ENCODE results near the gene PDCL2. TPM values are rescaled to one million over a fixed set of nuclear protein-coding genes. Genes with fewer than 3 reads are reported as not detected.
A peak's percentile ranks its signal among the peaks of the same experiment; 100 is the strongest.

Gene PDCL2
- total and polyA plus RNA-seq, 2 of the 8 experiments (the other 6 are each of a cell fraction or from before 2014, with no cell fraction given), result not detected

- H2BK120ac ChIP-seq (replicated peaks; ENCODE audit: low read depth, low read length), result no peak overlapping the region
- H3K23ac ChIP-seq (ENCODE audit: insufficient read length), result no peak overlapping the region
- FAIRE-seq (peak; percentile 57), DNase-seq (ENCODE audit: low read depth in 1 of 2, low spot score in 2 of 2) (no peak)
- H4K8ac ChIP-seq (ENCODE audit: extremely low read depth, insufficient read depth, low read length), result no peak overlapping the region
- no peak overlapping the region for H2BK20ac ChIP-seq (ENCODE audit: low read length)
- H3K18ac ChIP-seq (ENCODE audit: extremely low read depth, low read length), result no peak overlapping the region; the same call in 1 of the 2 replicates
- H4K20me1 ChIP-seq (replicated peaks in 1 of 2; ENCODE audit: control insufficient read depth in 1 of 2, insufficient read depth in 2 of 2, low read length in 2 of 2), result no peaks in the 10 kb centered on the region
- 17% methylated on average over 9 of the region's 12 CpGs; no CpG with 5 or more reads in 1 of the 2 experiments for WGBS, 2 experiments (ENCODE audit: extremely low coverage in 1 of 2, insufficient coverage in 1 of 2, insufficient read length in 1 of 2, insufficient replicate concordance in 2 of 2, low coverage in 1 of 2, low lambda C conversion rate in 2 of 2, missing lambda C conversion rate in 1 of 2)
- H2BK12ac ChIP-seq (ENCODE audit: low read depth, low read length), result peak overlapping the region; percentile 44; the same call in 1 of the 2 replicates
- H4K91ac ChIP-seq (replicated peaks; ENCODE audit: insufficient read length, low read length), result no peak overlapping the region
- H3K4me2 ChIP-seq (ENCODE audit: insufficient read depth in 1 of 2, low read depth in 2 of 2, low read length in 2 of 2), result peak overlapping the region; percentile 92 to 96
- H3K4me1 ChIP-seq (replicated peaks in 1 of 4; ENCODE audit: control insufficient read depth in 3 of 4, insufficient read depth in 4 of 4, low read length in 3 of 4), result peaks cover 6 to 27% (median 14%) of the 10 kb centered on the region in 4 experiments; a peak in 6 of 7 replicates
- no peak overlapping the region for H3K14ac ChIP-seq (ENCODE audit: insufficient read length)
- H2BK15ac ChIP-seq (ENCODE audit: low read length), result no peak overlapping the region
- peaks cover 0 to 23% (median 15%) of the 10 kb centered on the region in 4 experiments; a peak in 6 of 7 replicates for H3K27me3 ChIP-seq (replicated peaks in 1 of 4; ENCODE audit: control insufficient read depth in 3 of 4, extremely low read depth in 1 of 4, insufficient read depth in 3 of 4, low read length in 3 of 4)
- H3K4me3 ChIP-seq (ENCODE audit: extremely low read depth in 1 of 4, insufficient read depth in 2 of 4, low read depth in 3 of 4, low read length in 4 of 4), result peak overlapping the region in 2 of 4 experiments; percentile 65 to 74; a peak in 4 of 8 replicates
- ChIA-PET POLR2A (ENCODE audit: partially characterized antibody) (interaction anchor here (1.3 to 1.4 kb wide), 2 partner anchors 17 to 242 kb away, joined by 3 read pairs; partner anchors contain the start of gene TMEM165), CTCF (ENCODE audit: partially characterized antibody) (interaction anchor here (0.6 to 2.2 kb wide), 5 partner anchors 40 to 230 kb away, joined by 3 to 5 read pairs (median 4); no protein-coding TSS in a partner anchor)
- H3K79me2 ChIP-seq (ENCODE audit: control insufficient read depth in 1 of 2, insufficient read depth in 2 of 2, low read length in 2 of 2), result no peaks in the 10 kb centered on the region
- H3K9me3 ChIP-seq (ENCODE audit: insufficient read depth in 2 of 2, low read depth in 1 of 2, low read length in 1 of 2), result no peaks in the 10 kb centered on the region
- H3K36me3 ChIP-seq (ENCODE audit: control insufficient read depth in 2 of 4, insufficient read depth in 4 of 4, low read length in 3 of 4), result no peaks in the 10 kb centered on the region
- H3K4ac ChIP-seq (replicated peaks; ENCODE audit: insufficient read length, low read depth, low read length), result no peak overlapping the region
- peaks cover 16% of the 10 kb centered on the region for H3K23me2 ChIP-seq (ENCODE audit: low read depth, low read length)
- no peak overlapping the region; the same call in 1 of the 2 replicates for H2AK5ac ChIP-seq (ENCODE audit: low read depth, low read length)
- H2AFZ ChIP-seq (ENCODE audit: low read length), result peak overlapping the region; percentile 68; the same call in 1 of the 2 replicates
- no peak overlapping the region for H3K27ac ChIP-seq (ENCODE audit: low read depth, low read length)
- no peak overlapping the region for H3K56ac ChIP-seq (replicated peaks; ENCODE audit: insufficient read length, low read depth, low read length)
- H2BK5ac ChIP-seq (ENCODE audit: low read depth, low read length), result no peak overlapping the region
- no peak overlapping the region for H4K5ac ChIP-seq (ENCODE audit: insufficient read length, low read depth, low read length)
- no peaks in the 10 kb centered on the region for H3K79me1 ChIP-seq (ENCODE audit: low read depth, low read length)
- peak overlapping the region in 1 of 4 experiments; percentile 52; a peak in 1 of 7 replicates for H3K9ac ChIP-seq (replicated peaks in 1 of 4; ENCODE audit: extremely low read depth in 1 of 4, low read depth in 3 of 4, low read length in 3 of 4)
- TF ChIP-seq YY1 (IDR thresholded peaks at IDR 0.05; ENCODE audit: low read depth, low read length) (no peak), EGR1 (IDR thresholded peaks at IDR 0.05; ENCODE audit: borderline replicate concordance, low read depth, low read length) (peak; percentile 24; the same call in 1 of the 2 replicates), SIX5 (IDR thresholded peaks at IDR 0.05; ENCODE audit: low read depth, low read length) (no peak), RXRA (IDR thresholded peaks at IDR 0.05; ENCODE audit: insufficient read depth, low read depth, low read length) (peak; percentile 53; the same call in 1 of the 2 replicates), CBX8 (IDR thresholded peaks at IDR 0.05; ENCODE audit: borderline replicate concordance, low read depth, low read length) (no peak), JUND (IDR thresholded peaks at IDR 0.05; ENCODE audit: low read length) (no peak), USF2 (IDR thresholded peaks at IDR 0.05; ENCODE audit: low read length) (no peak), SP2 (IDR thresholded peaks at IDR 0.05; ENCODE audit: low read length) (no peak), BRCA1 (IDR thresholded peaks at IDR 0.05; ENCODE audit: low read depth, low read length) (no peak), RBBP5 (IDR thresholded peaks at IDR 0.05; ENCODE audit: borderline replicate concordance, low read depth, low read length) (no peak), RFX5 (IDR thresholded peaks at IDR 0.05; ENCODE audit: borderline replicate concordance, low read depth, low read length) (no peak)
These were observed 45.3 kb upstream of the PDCL2 start for GRCh38 chr4:55637272-55637820.

Data from H1 (cell line).